Superior temporal gyrus (tissue), 1 donor: ENCODE measurements around the gene CTNNA2.

Experiments
- DNase-seq: peaks from one replicate; pipeline ENCODE4 v3.0.0-alpha.2; 2016; ENCODE audit errors: extremely low spot score

Gene CTNNA2

DNA sequence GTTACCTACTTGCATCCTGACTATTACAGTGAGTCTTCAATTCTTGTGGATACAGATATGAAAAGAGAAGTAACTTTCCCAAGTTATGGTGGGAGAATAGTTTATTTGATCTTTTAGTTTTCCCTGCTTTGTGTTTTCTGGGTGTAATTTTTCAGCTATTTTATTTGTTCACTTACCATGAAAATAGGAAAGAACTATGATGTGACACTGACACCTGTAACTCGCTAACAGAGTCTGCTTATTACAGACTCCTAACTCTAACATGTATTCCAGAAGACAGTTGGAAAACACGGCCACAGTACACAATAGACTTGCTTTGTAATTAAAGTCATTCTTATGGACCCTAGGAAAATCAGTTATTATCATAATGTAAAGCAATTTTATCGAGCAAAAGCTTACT lies 468.5 kb downstream of the CTNNA2 start:
- DNase-seq = peak; percentile 72

DNA sequence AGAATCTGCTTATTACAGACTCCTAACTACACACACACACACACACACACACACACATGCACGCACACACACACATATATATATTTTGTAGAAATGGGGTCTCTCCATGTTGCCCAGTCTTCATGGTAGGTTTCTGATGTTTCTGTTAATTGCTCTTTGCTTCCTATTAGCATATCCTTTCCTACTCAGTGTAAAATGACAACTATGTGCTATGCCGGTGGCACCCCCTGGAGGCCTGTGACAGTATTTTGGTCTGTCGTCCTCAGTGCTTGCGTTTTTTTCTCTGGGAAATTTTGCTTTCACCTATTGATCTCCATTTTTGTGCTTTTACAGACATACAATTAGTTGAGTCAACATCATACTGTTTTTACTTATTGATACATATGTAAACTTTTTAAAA lies 469.6 kb downstream of the CTNNA2 start:
- DNase-seq = peak; percentile 82

DNA sequence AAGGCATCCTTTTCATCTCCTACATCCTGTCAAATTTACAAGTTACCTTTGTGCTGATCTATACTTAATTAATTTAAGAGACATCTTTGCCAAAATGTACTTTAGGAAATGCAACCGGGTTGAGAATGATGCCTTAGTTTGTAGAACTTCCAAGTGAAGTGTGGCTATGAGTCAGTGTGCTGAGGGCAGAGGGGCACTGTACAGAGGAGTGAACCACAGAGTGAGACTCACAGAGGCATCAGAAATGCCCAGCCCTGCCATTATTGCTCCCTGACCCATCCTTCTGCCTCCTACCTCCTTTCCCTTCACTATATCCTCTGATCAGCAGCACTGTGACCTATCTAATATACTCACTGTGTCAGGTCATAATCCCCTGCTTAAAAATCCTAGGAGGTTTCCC lies 471.6 kb downstream of the CTNNA2 start:
- no peak for DNase-seq

DNA sequence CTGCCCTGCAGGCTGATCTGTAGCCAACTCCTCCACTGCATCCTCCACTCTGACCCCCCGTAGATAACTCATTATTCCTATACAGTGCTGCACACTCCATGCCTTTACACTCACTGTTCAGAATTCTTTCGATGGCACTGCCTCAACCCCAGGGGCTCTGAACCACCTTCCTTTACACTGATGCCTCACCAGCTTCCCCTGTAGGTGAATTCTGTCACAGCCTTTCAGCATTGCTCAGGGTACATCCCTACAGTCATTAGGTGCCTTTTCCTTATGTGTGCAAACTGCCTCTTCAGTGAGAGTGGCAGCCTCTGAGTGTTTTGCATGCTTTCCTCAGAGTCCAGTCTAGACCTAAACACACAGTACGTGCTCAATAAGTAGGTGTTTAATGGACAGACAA lies 472.3 kb downstream of the CTNNA2 start:
- no peak for DNase-seq

DNA sequence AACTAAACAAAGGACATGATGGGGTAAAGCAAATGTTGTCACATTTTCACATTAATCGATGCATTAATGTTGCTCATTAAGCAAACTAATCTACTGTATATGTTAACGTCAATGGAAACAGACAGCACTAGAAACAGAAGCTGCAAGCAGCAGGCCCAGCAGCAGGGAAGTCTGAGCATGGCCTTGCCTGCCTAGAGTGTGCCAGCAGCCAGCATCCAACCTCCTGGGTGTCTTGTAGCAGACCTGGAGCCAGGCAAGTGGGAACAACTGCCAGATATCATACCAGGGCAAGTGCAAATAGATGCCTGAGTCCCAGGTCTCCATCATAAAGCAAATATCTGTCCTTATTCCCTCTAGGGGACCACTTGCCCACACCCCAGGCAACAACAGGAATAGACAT lies 472.7 kb downstream of the CTNNA2 start:
- no peak for DNase-seq

DNA sequence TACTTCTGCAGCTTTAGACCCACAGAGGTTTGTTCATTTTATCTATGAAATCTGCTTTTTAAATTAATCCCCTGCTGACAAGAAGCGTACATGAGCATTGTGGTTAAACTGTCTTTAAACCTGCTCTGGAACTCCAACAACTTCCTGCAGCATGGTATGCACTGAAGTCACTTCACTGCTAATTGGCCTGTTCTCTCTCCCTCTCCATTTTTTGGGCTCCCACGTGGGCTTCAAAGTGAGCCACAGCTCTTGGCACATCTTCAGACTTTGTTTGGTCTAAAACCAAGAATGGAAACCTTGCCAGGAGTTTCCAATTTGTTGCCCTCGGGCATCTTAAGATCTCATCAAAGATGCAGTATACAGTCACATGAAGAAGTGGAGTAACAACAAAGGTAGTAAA lies 480.3 kb downstream of the CTNNA2 start:
- no peak for DNase-seq

DNA sequence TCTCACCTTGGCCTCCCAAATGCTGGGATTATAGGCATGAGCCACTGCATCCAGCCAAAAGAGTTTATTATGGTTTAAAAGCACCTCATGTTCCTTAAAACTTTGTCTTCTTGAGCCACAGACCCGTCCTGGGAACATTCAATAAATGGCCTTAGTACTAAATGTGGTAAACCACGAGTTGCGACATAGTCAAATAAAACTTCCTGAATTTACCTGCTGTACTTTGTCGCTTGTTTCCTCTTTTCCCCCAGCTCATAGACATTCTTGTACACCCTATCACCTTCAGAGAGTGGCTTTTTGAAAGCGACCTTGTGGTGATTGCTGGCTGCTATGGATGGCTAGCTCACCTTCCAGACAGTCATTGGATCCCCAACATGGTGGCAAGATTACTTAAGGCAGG lies 481.3 kb downstream of the CTNNA2 start:
- DNase-seq = no peak

DNA sequence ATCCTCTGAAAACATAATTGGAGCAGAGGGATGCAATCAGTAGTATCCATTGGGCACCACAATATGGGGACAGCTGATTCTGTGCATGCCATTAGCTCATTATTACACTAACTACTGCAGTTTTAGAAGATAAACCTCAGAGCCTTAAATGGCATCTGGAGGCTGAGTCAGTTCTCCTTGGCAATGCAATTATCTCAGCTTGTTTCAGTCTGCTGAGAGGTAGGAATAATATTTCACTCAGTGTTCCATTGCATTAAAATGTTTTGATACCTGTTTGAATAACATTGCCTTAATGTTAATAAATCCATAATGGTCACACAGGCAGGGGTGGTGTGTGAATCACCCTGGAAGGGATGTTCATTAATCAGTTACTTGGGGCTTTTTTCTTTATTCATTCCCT lies 482.1 kb downstream of the CTNNA2 start:
- no peak for DNase-seq

DNA sequence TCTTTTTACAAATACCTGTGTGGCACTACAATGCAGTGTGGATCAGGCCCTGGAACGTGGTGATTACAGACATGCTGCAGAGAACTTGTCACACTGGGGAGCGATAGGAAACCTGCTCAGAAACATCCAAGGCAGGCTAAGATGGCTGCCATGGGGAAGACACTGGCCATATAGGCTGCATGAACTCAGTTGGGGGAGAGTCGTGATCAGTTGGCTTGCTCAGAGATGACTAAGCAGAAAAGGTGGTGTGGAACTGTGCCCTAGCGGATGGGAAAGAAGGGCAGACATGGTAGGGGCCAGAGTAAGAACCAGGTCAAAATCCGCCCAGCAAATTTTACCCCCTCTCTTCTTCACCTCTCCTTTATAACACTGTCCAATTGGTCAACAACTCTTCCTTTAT lies 483.9 kb downstream of the CTNNA2 start:
- DNase-seq = no peak

DNA sequence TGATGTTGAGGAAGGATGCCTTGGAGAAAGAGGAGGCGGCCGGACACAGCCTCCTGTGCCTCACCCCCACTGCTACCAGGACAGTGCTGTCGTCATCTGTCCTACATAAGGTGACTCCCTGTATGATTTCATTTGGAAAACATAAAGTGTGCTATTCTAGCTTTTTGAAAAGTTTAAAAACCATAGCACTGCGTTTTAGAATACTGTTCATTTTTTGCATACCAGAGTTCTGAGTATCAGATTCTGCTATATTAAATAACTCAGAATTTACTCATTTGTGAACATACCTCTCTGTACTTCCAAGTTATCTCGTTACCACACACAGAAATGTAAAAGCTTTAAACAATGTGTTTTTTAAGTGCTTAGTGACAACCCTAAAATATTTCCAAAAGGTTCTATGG lies 488.9 kb downstream of the CTNNA2 start:
- DNase-seq = no peak

DNA sequence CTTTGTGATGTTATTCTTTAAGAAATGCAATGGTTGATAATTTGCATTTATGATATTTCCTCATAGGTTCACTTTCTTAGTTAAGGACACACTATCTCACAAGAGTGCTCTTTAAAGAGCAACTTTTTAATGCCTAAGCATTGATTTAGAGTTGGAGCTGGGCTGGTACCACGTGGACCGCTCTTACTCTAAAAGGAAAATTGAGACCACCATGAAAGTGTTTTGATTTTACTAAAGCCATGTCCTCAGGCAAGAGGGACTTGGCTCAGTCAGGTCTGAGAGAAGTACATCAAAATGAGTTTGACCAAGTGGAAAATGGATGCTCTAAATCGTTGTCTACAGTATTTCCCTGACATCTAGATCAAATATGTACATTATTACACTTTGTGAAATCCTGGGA lies 489.3 kb downstream of the CTNNA2 start:
- DNase-seq = no peak

DNA sequence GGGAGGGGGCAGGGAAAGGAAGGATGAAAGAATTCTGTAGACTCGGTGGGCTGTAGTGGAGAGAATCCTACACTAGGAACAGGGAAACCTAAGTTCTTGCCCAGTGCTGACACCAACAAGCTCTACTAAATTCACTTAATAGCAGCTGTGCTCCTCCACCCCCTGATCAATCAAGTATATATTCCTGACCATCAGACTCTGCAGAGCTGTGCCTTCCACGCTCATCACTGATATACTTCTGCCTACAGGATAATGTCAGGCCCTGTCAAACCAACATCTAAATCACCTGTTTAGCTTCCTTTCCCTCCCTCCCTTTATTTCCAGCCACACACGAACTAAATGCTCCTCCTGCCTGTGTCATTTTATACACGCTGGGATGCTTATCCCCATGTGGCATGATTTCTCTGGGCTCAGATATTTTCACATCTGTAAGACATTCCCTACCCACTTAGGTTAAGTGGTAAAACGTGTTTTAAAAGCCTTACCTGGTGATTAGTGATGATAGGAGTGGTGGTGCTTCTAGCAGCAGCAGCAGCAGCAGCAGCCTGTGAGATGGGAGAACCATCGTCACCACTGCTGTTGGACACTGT lies 489.8 kb downstream of the CTNNA2 start:
- DNase-seq = no peak

DNA sequence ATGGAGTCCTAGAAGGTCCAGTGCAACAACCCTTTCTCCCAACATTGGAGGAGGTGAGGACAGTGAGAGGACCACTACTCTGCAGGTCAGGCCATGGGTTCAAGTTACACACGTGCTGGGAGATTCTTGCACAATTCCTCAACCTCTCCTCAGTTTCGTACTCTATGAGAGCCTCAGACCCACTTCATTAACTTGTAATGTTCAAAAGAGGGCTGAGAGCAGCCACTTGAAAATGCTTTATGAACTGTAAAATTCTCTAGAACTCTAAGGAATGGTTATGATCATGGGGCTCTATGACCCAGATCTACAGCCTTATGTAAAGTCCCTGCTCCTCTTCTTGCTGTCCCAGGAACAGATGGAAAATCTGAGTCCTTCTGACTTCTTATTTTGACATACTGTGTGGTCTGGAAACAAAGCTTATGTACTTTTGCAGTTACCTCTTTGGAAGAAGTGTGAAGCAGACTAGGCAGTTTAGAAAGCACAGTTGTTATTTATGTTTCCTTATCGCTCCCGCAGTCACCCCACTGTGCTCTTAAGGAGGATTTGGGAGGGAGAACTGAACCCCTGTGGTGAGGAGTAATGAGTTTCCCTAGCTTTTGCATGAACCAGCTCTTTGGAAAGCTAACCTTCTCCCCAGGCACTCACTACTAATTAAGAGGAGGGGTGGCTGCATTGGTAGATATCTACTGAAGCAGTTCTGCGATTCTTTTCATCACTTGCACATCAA lies 495.1 kb downstream of the CTNNA2 start:
- no peak for DNase-seq

DNA sequence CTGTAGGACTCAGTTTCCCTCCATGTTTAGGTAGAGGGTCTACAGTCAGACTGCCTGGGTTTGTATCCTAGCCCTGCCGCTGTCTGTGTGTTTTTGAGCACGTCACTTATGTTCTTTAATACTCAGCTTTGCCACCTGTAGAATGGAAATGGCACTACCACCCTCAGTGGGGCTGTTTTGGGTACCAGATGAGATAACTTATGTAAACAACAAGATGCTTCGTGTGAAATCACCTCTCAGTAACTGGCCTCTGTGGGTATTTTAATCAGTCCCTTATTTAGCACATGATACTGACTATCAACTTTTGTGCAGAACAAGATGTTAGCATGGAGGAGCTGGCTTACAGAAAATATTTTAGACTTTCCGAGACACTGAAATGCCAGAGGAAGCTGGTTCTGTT lies 495.7 kb downstream of the CTNNA2 start:
- DNase-seq = no peak

DNA sequence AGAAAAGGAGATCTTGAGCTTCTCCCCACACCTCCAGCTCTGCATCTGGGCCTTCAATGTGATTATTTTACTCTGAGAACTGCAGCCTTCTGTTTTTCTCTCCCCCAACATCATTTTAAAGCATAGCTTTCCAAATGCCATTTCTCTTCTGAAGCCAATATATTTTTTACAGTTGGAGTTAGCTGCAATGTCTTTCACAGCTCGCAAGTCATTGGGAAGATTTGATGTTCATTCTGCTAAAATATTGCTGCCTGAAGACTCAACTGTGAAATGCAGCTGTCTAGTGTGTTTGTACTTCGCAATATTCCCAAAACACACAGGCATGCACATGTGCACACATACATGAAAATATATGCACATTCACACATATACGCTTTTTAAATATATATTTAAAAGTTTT lies 496.4 kb downstream of the CTNNA2 start:
- no peak for DNase-seq

DNA sequence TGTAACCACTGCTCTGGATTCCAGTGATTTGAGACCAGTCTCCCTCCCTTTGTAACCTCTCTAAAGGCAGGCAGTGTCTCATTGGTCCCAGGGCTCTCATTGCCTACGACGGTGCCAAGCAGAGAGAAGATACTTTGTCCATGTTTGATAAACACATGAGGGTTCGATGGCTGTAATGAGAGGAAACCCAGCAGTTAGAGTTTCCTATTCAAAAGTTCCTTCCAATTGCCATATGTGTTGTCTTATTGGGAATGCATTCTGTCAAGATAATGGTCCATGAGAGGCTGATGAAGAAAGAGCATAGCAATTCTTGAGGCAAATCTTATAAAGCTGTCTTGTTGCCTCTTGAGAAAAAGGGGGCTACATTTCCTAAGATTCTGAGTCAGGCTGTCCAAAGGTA lies 499.2 kb downstream of the CTNNA2 start:
- no peak for DNase-seq

DNA sequence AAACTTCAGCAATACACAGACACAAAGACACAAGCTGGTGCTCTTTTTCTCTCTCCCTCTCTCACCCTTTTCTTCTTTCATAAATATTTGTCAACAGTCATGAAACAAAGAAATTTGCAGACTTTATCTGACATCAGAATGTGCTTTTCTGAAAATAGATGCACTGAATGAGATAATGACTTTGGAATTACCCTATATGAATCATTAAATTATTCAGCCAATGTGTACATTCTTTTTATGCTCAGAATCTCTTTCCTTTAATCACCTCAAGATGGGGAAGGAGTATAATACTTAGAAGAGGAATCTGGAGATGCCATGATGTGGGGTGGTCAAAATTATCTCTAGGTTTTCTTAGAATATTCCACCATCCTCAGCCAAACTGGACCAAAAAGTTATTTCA lies 501.8 kb downstream of the CTNNA2 start:
- DNase-seq = no peak

DNA sequence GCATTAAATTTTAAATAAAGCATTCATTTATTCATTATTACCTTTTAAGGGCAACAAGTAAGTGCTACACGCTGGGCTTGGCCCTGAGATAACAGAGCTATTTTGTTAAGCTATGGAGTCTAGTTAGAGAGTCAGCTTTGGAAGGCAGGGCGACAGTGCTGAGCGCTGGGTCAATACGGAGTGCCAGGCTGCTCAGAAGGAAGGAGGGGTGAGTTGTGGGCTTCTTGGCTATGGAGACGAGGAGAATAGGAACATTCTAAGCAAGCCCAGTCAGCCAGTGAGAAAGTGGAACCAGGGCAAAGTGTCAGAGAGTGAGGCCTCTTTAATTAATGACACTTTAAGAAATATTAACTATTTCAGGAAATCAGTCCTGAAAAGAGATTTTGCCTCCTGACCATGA lies 503.3 kb downstream of the CTNNA2 start:
- no peak for DNase-seq

DNA sequence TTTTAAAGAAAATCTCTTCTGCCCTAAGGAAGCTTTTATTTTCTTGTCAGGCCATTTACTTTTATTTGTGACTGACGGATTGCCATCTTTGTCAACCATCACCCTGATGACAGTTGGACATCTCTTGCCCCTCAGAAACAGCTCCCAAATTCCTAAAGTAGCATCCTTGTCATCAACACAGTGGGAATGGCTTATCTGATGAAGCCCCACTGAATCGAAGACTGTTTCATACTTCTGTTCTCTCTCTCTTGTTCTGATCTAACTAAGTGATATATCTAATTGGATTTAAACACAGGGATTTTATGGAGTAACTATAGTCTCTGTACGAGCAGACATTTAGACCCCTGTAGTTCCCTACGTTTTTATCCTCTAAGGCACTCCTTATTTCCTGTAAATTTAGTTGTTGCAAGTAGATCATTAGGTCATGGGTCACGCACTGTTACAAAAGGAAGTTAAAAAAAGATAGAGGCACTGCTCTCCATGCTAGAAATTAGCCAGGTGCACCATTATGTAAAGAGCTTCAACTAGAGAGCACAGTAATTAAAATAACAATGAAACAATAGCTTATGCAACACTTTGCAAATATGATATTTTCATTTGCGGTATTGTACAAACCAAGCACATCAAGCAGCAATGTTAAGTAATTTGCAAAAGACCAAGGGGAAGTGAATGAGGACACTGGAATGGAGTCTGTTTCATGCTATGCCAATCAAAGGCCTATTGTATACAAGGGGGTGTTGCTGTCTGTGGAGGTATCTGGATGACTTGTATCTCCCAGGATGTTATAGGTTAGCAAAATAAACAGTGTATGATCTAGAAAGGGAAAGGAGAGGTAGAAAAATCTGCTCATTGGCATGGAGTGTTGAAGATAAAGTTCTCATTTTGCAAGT lies 507.0 kb downstream of the CTNNA2 start:
- no peak for DNase-seq

DNA sequence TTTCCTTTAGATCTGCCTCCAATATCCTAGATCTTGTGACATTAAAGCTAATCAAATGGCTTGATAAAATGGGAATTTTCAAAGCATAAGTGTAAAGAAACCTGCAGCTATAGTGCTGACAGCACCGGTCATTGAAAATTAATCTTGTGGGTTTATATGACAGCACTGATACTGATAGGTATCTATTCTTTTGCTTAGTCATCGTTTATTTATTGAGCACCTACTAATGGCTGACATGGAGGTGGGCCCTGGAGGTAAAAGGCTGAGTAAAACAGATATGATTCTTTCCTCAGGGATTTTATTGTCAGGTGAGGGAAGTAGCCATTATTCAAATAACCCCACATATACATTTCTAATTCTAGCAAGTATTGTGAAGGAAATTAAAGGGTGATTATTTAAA lies 509.2 kb downstream of the CTNNA2 start:
- no peak for DNase-seq

DNA sequence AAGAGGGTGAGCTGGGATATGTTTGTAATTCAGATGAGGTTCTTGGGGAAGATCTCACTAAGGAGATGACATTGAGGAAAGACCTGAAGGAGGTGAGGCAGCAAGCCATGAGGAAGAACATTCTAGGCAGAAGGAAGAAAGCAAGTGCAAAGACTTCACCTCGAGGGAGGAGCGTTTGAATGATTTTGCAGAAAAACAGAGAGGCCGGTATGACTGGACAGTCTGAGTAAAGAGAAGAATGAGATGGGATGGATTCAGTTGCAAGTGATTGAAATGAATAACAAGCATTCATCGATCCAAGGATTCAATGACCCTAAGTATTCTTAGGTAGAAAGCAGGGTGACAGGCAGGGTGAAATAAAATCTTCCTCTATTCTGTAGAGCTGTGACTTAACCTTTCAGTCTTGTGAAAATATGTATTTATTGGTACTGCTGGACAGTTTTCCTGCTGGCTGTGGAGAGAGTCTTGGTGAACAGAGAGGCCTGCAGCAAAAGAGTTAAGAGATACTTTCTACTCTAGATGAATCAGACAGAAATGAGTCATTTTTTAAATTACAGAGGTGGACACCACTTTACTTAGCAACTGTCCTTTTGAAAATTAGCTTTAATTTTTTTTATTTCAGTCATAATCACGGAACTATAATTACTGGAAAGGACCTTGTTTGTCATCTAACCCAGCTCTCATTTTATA lies 513.3 kb downstream of the CTNNA2 start:
- DNase-seq = peak; percentile 25

DNA sequence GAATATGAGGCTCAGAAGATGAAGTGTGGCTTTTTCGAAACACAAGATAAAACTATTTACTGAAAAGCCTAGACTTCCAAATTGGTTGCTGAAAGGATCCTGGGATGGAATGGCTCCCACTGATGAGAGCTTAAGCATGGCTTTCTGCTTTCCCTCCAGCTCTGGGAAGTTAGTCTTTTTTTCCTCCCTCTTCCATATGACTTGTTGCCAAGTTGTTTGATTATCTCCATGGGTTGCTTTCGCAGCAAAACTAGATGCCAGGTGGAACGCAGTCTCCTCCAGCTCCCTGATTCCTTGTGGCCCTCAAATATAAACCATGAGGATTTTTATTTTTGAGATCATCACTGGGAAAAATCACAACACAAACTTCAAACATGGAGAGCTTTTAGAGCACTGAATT lies 515.2 kb downstream of the CTNNA2 start:
- no peak for DNase-seq
